Kidney epithelial cell (primary cell): Measurements from ENCODE around the gene ADCY10. TPM values are rescaled to one million over a fixed set of nuclear protein-coding genes. Genes with fewer than 3 reads are reported as not detected.
"Not testable (repeated sequence)": the region's sequence is repeated elsewhere in the genome, so short reads cannot be mapped to it uniquely, and the experiment has no call there.

Experiments
- DNase-seq: peaks from one replicate; pipeline ENCODE4 v3.0.0-alpha.2; 2010; ENCODE audit warnings: low read depth
- H3K27me3 ChIP-seq: 2 replicates; pipeline ENCODE4 v1.6.0; 2011; ENCODE audit warnings: low read length; ENCODE audit not compliant: control insufficient read depth, insufficient read depth
- H3K36me3 ChIP-seq: 2 replicates; pipeline ENCODE4 v1.5.1; 2011; ENCODE audit warnings: low read length; ENCODE audit not compliant: control insufficient read depth, insufficient read depth
- H3K4me3 ChIP-seq: 2 replicates; pipeline ENCODE4 v1.5.1; 2011; ENCODE audit warnings: low read depth, mild to moderate bottlenecking, control low read depth, low read length
- CTCF ChIP-seq: IDR thresholded peaks from 2 replicates; pipeline ENCODE4 v1.5.1; 2011; ENCODE audit warnings: mild to moderate bottlenecking, moderate library complexity, low read length, control low read depth, inconsistent platforms; ENCODE audit not compliant: insufficient read depth, poor library complexity, severe bottlenecking
- total RNA-seq: library from RNA; depleted of rRNA; stranded (reverse); fragments of >200 nt; gene quantifications from 2 replicates; pipeline ENCODE4 v1.2.3, GENCODE V29; 2015

The ADCY10 gene
- total RNA-seq, 1 donor from 2014 or later: not detected

- TF ChIP-seq CTCF: no peak
- Histone ChIP-seq H3K4me3 (no peak overlapping the region), H3K36me3 (no peaks in the 10 kb centered on the region), H3K27me3 (no peaks in the 10 kb centered on the region)
- no peak for DNase-seq
These were observed 9.2 kb downstream of the ADCY10 start for GRCh38 chr1:167904652-167905130.

DNA sequence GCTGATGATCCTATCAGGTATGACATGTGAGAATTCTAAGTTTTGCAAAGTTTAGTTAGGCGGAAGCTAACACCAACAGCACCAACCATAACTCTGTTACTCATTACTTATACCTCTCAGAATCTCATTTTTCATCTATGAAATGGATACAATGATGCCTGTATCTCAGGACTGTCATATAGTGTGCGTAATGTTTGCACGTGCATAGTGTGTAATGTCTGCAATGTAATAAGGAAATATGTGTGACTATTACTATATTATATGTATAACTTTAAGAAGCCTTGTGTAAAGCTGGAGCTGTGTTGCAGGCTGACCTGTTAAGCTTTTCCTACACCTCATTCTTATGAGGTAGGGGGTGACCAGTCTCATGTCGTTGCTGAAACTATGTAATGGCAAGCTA, 13.0 kb downstream of the ADCY10 start:
- DNase-seq: no peak
- TF ChIP-seq CTCF: no peak
- no peaks in the 10 kb centered on the region for H3K27me3 ChIP-seq
- H3K4me3 ChIP-seq: no peak overlapping the region
- no peaks in the 10 kb centered on the region for H3K36me3 ChIP-seq

GRCh38 chr1:167899253-167899681, 14.7 kb downstream of the ADCY10 start:
- Histone ChIP-seq H3K4me3 (no peak overlapping the region), H3K27me3 (no peaks in the 10 kb centered on the region), H3K36me3 (no peaks in the 10 kb centered on the region)
- no peak for DNase-seq
- TF ChIP-seq CTCF: no peak

- no peak for DNase-seq
- Histone ChIP-seq H3K4me3 (no peak overlapping the region), H3K36me3 (no peaks in the 10 kb centered on the region), H3K27me3 (no peaks in the 10 kb centered on the region)
- no peak for TF ChIP-seq CTCF
These were observed 15.2 kb downstream of the ADCY10 start for GRCh38 chr1:167898578-167899222.

GRCh38 chr1:167893798-167894197, 20.1 kb downstream of the ADCY10 start:
- no peak for TF ChIP-seq CTCF
- no peaks in the 10 kb centered on the region for H3K27me3 ChIP-seq
- no peak overlapping the region for H3K4me3 ChIP-seq
- no peaks in the 10 kb centered on the region for H3K36me3 ChIP-seq
- DNase-seq: no peak

- no peak overlapping the region for H3K4me3 ChIP-seq
- no peaks in the 10 kb centered on the region for H3K36me3 ChIP-seq
- TF ChIP-seq CTCF: no peak
- no peak for DNase-seq
- no peaks in the 10 kb centered on the region for H3K27me3 ChIP-seq
These were observed 23.5 kb downstream of the ADCY10 start for GRCh38 chr1:167890400-167890799.

DNA sequence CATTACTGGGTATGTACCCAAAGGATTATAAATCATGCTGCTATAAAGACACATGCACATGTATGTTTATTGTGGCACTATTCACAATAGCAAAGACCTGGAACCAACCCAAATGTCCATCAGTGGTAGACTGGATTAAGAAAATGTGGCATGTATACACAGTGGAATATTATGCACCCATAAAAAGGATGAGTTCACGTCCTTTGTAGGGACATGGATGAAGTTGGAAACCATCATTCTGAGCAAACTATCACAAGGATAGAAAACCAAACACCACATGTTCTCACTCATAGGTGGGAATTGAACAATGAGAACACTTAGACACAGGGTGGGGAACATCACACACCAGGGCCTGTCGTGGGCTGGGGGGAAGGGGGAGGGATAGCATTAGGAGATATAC, 26.7 kb downstream of the ADCY10 start:
- not testable (repeated sequence) for DNase-seq, H3K36me3 ChIP-seq, H3K4me3 ChIP-seq, H3K27me3 ChIP-seq
